Testis (tissue), 2 donors: Measurements from ENCODE around the gene CBLB.

ENCODE experiments used
- POLR2A ChIP-seq: fragments of 450-650 bp; IDR thresholded peaks from one replicate; pipeline ENCODE4 v1.6.1; 2017; ENCODE audit warnings: antibody characterized with exemption, mild to moderate bottlenecking, moderate library complexity
- TF ChIP-seq, protein P1 (sequence below), 3 experiments: fragments of 450-650 bp in 2 of 3; fragments of 200-600 bp in 1 of 3; sonication (generic) in 1 of 3; IDR thresholded peaks; one replicate each; pipeline ENCODE4 v1.5.1; 2016 to 2019; ENCODE audit warnings: antibody characterized with exemption in 3 of 3, mild to moderate bottlenecking in 2 of 3, moderate library complexity in 1 of 3

DNA sequence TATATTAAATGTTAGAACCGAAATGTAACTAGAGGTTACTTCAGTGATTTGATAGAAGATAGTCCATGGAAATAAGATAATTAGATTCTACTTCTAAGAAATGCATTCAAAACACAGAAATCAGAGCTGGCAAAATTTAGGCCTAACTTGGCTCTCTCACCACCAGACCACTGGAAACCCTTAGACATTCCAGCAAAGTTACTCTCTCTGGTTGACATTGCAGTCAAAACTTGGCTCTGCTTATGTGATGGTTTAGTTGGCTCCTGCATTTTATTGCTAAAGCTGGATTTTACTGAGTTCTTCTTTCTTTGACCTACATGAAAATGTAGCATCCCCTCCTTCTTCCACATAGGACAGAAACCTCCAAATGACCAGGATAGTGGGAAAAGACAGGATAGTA lies 35.4 kb upstream of the CBLB start:
- TF ChIP-seq, protein P1, sequence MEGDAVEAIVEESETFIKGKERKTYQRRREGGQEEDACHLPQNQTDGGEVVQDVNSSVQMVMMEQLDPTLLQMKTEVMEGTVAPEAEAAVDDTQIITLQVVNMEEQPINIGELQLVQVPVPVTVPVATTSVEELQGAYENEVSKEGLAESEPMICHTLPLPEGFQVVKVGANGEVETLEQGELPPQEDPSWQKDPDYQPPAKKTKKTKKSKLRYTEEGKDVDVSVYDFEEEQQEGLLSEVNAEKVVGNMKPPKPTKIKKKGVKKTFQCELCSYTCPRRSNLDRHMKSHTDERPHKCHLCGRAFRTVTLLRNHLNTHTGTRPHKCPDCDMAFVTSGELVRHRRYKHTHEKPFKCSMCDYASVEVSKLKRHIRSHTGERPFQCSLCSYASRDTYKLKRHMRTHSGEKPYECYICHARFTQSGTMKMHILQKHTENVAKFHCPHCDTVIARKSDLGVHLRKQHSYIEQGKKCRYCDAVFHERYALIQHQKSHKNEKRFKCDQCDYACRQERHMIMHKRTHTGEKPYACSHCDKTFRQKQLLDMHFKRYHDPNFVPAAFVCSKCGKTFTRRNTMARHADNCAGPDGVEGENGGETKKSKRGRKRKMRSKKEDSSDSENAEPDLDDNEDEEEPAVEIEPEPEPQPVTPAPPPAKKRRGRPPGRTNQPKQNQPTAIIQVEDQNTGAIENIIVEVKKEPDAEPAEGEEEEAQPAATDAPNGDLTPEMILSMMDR (IDR thresholded peaks at IDR 0.05): no peak
- TF ChIP-seq POLR2A: no peak
